ENCODE data around the gene DNMT3L.

Gene DNMT3L

DNA sequence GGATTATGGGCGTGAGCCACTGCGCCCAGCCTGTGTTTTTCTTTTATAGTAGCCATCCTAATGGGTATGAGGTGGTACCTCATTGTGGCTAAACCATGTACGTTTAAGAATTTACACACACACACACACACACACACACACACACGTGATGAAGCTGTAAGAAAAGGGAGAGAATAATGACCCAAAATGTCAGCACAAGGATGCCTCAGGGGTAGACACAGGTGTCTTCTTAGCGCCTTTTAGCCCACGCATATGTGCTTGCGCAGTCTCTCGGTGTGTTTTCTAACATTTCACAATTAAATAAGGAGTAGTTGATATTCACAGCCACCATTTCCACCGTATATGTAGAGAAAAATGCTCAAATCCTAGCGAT is 37.4 kb upstream of the DNMT3L start:
- H3K4me3 ChIP-seq (ENCODE audit: low read depth, low read length): peak overlapping the region; percentile 74
- peak; percentile 40 for DNase-seq (ENCODE audit: low read depth)
- TF ChIP-seq, protein P1, sequence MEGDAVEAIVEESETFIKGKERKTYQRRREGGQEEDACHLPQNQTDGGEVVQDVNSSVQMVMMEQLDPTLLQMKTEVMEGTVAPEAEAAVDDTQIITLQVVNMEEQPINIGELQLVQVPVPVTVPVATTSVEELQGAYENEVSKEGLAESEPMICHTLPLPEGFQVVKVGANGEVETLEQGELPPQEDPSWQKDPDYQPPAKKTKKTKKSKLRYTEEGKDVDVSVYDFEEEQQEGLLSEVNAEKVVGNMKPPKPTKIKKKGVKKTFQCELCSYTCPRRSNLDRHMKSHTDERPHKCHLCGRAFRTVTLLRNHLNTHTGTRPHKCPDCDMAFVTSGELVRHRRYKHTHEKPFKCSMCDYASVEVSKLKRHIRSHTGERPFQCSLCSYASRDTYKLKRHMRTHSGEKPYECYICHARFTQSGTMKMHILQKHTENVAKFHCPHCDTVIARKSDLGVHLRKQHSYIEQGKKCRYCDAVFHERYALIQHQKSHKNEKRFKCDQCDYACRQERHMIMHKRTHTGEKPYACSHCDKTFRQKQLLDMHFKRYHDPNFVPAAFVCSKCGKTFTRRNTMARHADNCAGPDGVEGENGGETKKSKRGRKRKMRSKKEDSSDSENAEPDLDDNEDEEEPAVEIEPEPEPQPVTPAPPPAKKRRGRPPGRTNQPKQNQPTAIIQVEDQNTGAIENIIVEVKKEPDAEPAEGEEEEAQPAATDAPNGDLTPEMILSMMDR (conservative IDR thresholded peaks at IDR 0.05; ENCODE audit: low read depth, low read length): no peak

- DNase-seq (ENCODE audit: low read depth): peak; percentile 34
- no peak overlapping the region for H3K4me3 ChIP-seq (ENCODE audit: low read depth, low read length)
- TF ChIP-seq, protein P1 (conservative IDR thresholded peaks at IDR 0.05; ENCODE audit: low read depth, low read length): peak; percentile 44
These were observed 36.6 kb upstream of the DNMT3L start for GRCh38 chr21:44298301-44298700.

- TF ChIP-seq, protein P1 (conservative IDR thresholded peaks at IDR 0.05; ENCODE audit: low read depth, low read length): peak; percentile 83
- H3K4me3 ChIP-seq (ENCODE audit: low read depth, low read length): no peak overlapping the region
- DNase-seq (ENCODE audit: low read depth): peak; percentile 88
These were observed 36.0 kb upstream of the DNMT3L start for GRCh38 chr21:44297525-44298290.

DNA sequence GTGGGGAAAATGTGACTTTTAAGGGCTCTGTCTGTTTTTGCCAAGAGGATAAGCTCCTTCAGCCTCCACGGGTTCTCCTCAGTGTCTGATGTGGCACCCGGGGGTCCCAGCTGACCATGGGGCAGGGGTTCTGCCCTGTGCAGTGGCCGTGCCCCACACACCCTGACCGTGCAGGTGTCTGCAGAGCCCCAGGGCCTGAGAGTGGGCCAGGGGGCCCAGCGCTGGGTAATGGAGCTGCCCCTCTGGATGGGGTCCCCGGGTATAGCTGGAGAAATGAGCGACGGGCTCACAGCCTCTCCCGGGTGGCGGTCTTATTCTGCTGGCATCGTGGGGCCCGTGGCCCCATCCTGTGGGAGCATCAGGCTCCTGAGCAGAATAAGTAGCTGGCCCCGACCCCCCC is 35.2 kb upstream of the DNMT3L start:
- TF ChIP-seq, protein P1 (conservative IDR thresholded peaks at IDR 0.05; ENCODE audit: low read depth, low read length): no peak
- H3K4me3 ChIP-seq (ENCODE audit: low read depth, low read length): no peak overlapping the region
- DNase-seq (ENCODE audit: low read depth): no peak

- no peak for DNase-seq (ENCODE audit: low read depth)
- TF ChIP-seq, protein P1 (conservative IDR thresholded peaks at IDR 0.05; ENCODE audit: low read depth, low read length): no peak
- H3K4me3 ChIP-seq (ENCODE audit: low read depth, low read length): no peak overlapping the region
These were observed 34.4 kb upstream of the DNMT3L start for GRCh38 chr21:44296103-44296519.

DNA sequence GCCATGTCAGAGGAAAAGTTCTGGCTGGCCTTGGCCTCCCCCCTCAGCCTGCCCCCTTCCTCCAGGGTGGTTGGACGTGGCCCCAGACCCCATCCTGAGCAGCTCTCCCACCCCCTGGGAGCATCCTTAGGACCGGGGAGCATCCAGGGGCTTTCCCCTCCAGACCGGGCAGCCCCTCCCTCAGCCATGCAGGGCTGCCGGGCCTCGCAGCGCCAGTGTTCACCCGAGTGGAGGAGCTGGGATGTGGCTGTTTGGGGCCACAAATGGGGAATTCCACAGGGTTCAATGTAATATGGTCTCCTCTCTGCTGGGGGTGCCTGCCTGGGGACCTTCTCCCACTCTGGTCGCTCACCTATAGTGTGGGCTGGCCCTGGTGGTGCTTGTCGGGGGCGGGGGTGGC is 33.9 kb upstream of the DNMT3L start:
- no peak overlapping the region for H3K4me3 ChIP-seq (ENCODE audit: low read depth, low read length)

More for the DNA sequence above, 33.9 kb upstream of the DNMT3L start:
- DNase-seq (ENCODE audit: low read depth): no peak
- TF ChIP-seq, protein P1 (conservative IDR thresholded peaks at IDR 0.05; ENCODE audit: low read depth, low read length): no peak
